Measurements from ENCODE around the gene ZNF408. TPM values are rescaled to one million over a fixed set of nuclear protein-coding genes. Genes with fewer than 3 reads are reported as not detected.

ZNF408 gene
- total RNA-seq, 1 donor from 2014 or later, result 23.0 TPM

DNA sequence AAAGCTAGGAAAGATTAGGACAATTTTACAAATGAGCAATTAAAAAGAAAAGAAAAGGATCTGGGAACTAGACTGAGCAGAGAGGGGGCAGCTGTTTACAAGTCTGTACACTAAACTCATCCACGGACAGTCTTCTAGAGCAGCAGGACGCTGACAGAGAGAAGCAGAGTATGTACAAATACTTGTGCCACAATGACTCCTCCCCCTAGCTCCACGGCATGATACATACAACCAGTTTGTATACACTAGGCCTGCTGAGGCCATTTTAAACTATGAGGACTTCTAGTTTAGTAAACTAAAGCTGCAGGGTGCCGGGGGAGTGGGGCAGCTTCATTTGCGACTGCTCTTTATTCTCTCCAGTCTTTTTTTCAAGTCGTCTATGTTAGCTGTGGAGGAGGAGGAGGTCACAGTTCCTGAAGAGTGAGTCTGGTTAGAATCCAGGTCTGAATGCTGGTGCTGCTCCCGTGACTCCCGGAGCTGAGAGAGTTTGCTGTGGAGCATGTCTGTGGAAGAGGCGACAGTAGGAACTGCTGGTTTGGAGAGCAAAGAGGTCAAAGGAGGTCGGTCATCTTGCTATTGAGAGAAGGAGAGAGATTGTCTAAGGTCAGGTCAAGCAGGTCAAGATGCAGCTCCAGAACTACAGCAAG is 43.0 kb downstream of the ZNF408 start:
- H3K36me3 ChIP-seq (ENCODE audit: control insufficient read depth, insufficient read depth, low read length), result no peaks in the 10 kb centered on the region
- DNase-seq (ENCODE audit: low read depth), result no peak
- H3K4me3 ChIP-seq (ENCODE audit: low read depth, low read length), result no peak overlapping the region
- TF ChIP-seq, protein P1, sequence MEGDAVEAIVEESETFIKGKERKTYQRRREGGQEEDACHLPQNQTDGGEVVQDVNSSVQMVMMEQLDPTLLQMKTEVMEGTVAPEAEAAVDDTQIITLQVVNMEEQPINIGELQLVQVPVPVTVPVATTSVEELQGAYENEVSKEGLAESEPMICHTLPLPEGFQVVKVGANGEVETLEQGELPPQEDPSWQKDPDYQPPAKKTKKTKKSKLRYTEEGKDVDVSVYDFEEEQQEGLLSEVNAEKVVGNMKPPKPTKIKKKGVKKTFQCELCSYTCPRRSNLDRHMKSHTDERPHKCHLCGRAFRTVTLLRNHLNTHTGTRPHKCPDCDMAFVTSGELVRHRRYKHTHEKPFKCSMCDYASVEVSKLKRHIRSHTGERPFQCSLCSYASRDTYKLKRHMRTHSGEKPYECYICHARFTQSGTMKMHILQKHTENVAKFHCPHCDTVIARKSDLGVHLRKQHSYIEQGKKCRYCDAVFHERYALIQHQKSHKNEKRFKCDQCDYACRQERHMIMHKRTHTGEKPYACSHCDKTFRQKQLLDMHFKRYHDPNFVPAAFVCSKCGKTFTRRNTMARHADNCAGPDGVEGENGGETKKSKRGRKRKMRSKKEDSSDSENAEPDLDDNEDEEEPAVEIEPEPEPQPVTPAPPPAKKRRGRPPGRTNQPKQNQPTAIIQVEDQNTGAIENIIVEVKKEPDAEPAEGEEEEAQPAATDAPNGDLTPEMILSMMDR (IDR thresholded peaks at IDR 0.05; ENCODE audit: insufficient read depth, low read length, poor library complexity, severe bottlenecking), result no peak
- H3K27me3 ChIP-seq (ENCODE audit: control insufficient read depth, insufficient read depth, low read length), result no peaks in the 10 kb centered on the region

DNA sequence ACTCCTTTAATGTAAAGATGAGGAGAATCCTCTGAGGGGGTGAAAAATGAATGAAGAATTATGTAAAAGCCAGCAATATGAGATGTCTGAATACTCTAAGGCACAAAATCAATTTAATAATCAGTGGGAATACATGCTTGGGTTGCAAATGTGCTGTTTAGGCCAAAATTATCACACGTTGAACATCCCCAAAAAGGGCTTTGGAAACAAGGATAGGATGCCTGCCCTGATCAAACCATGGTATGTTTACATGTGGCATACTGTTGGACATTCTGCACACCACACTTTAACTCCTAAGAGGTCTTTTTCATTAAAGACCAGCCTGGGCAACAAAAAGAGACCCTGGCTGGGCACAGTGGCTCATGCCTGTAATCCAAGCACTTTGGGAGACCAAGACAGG is 44.5 kb downstream of the ZNF408 start:
- no peak for DNase-seq (ENCODE audit: low read depth)
- H3K4me3 ChIP-seq (ENCODE audit: low read depth, low read length), result no peak overlapping the region
- H3K27me3 ChIP-seq (ENCODE audit: control insufficient read depth, insufficient read depth, low read length), result no peaks in the 10 kb centered on the region
- H3K36me3 ChIP-seq (ENCODE audit: control insufficient read depth, insufficient read depth, low read length), result no peaks in the 10 kb centered on the region
- TF ChIP-seq, protein P1 (IDR thresholded peaks at IDR 0.05; ENCODE audit: insufficient read depth, low read length, poor library complexity, severe bottlenecking), result no peak

DNA sequence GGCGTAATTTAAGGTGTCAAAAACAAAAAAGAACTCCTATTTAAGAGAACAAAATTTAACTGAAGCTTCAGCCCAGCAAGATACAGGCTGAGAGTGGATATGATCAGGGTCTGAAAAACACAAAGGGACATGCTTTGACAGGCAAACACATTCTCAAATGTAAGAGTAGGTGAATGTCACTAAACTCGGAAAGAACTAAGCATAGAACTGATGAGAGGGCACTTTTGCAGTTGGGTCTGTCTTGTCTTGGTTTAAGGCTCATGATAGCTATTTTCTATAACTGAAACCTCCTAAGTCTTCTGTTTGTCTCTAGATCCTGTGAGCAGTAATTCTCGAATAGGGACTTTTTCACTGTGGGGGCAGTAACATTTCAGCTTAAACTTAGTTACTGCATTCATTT is 45.2 kb downstream of the ZNF408 start:
- H3K36me3 ChIP-seq (ENCODE audit: control insufficient read depth, insufficient read depth, low read length), result no peaks in the 10 kb centered on the region
- no peaks in the 10 kb centered on the region for H3K27me3 ChIP-seq (ENCODE audit: control insufficient read depth, insufficient read depth, low read length)
- no peak overlapping the region for H3K4me3 ChIP-seq (ENCODE audit: low read depth, low read length)
- TF ChIP-seq, protein P1 (IDR thresholded peaks at IDR 0.05; ENCODE audit: insufficient read depth, low read length, poor library complexity, severe bottlenecking), result no peak
- DNase-seq (ENCODE audit: low read depth), result no peak

DNA sequence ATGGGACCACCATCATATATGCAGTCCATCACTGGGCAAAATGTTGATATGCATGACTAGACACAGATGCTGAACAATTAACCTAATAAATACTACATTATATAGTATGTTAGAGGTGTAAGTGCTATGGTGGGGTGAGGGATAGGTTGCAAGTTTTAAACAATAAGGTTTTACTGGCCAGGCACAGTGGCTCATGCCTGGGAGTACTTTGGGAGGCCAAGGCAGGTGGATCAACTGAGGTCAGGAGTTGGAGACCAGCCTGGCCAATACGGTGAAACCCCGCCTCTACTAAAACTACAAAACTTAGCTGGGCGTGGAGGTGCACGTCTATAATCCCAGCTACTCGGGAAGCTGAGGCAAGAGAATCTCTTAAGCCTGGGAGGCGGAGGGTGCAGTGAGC is 46.3 kb downstream of the ZNF408 start:
- no peak overlapping the region for H3K4me3 ChIP-seq (ENCODE audit: low read depth, low read length)
- H3K36me3 ChIP-seq (ENCODE audit: control insufficient read depth, insufficient read depth, low read length), result no peaks in the 10 kb centered on the region
- no peak for DNase-seq (ENCODE audit: low read depth)
- TF ChIP-seq, protein P1 (IDR thresholded peaks at IDR 0.05; ENCODE audit: insufficient read depth, low read length, poor library complexity, severe bottlenecking), result no peak
- no peaks in the 10 kb centered on the region for H3K27me3 ChIP-seq (ENCODE audit: control insufficient read depth, insufficient read depth, low read length)

Other genes starting within 250 kb of the ZNF408 start
- 23.1 and 28.7 TPM in 2 replicates for gene AMBRA1, start 107.0 kb upstream of the ZNF408 start, total RNA-seq
- 5.8 and 8.0 TPM in 2 replicates for gene HARBI1, start 83.8 kb upstream of the ZNF408 start, total RNA-seq
- gene ATG13, start 83.5 kb upstream of the ZNF408 start, total RNA-seq, result 90.7 and 101 TPM in 2 replicates
- gene ARHGAP1, start 412 bp upstream of the ZNF408 start, total RNA-seq, result 51.6 and 61.7 TPM in 2 replicates
- not detected in 2 replicates for gene F2, start 18.2 kb downstream of the ZNF408 start, total RNA-seq
- gene CKAP5, start 145.2 kb downstream of the ZNF408 start, total RNA-seq, result 44.6 and 49.0 TPM in 2 replicates
- gene LRP4, start 217.5 kb downstream of the ZNF408 start, total RNA-seq, result 6.1 and 9.9 TPM in 2 replicates
- 31.5 and 45.6 TPM in 2 replicates for gene CSTPP1, start 235.7 kb downstream of the ZNF408 start, total RNA-seq